Stimulated activated CD8-positive, alpha-beta memory T cell treated with anti-CD3 and anti-CD28 coated beads, Interleukin-4, amount 100 ng/mL, for 4 hours (primary cell): ENCODE measurements around the gene ARSA.

Experiments
- DNase-seq, 2 donors: peaks; one replicate each; pipeline ENCODE4 v3.0.0-alpha.2; 2020; ENCODE audit warnings: low read depth in 2 of 2, low spot score in 1 of 2

The ARSA gene

DNA sequence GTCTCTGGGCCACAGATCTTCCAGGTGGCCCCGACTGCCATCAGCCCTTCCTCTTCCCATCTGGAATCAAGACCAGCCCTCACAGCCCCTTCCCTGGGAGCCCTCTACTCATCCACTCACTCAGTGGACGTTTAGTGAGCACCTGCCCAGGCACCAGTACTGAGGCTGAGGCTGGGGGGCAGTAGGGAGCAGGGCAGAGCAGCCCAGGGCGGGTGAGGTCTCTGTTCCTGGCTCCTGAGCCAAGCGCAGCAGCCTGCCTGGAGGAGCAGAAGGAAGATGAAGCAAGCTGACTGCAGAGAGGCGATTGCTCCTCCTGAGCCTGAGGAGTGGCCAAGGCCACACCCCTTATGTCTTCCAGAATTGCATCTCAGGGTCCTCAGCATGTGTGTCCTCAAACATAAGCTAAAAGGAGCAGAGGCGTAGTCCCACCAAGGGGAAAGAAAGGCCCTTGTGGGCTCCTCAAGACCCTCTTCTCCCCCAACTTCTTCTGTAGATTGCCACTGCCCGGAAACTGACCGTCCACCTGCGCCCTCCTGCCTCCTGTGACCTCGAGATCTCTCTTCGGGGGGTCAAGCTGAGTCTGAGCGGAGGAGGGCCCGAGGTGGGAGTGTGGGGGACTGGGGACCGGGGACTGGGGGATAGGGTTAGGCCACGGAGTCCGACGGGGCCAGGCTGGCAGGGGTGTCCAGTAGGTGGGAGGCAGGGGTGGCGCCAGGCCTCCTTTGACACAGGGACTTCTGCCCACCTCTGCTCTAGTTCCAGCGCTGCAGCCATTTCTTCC, 21.6 kb downstream of the ARSA start:
- DNase-seq = no peak

DNA sequence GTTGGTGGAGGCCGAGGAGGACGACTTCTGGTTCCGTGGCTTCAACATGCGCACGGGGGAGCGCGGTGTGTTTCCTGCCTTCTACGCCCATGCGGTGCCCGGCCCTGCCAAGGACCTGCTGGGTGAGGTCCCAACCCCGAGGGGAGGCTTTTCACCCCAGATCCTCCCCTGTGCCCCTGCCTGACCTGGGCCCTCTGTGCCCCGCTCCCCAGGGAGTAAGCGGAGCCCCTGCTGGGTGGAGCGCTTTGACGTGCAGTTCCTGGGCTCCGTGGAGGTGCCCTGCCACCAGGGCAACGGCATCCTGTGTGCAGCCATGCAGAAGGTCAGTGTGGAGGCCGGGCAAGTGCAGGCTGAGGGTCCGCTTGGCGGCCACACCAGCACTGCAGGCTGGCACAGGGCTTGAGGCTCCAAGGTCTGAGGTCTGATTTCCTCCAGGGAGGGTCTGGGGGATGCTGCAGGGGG, 22.3 kb downstream of the ARSA start:
- DNase-seq = no peak

DNA sequence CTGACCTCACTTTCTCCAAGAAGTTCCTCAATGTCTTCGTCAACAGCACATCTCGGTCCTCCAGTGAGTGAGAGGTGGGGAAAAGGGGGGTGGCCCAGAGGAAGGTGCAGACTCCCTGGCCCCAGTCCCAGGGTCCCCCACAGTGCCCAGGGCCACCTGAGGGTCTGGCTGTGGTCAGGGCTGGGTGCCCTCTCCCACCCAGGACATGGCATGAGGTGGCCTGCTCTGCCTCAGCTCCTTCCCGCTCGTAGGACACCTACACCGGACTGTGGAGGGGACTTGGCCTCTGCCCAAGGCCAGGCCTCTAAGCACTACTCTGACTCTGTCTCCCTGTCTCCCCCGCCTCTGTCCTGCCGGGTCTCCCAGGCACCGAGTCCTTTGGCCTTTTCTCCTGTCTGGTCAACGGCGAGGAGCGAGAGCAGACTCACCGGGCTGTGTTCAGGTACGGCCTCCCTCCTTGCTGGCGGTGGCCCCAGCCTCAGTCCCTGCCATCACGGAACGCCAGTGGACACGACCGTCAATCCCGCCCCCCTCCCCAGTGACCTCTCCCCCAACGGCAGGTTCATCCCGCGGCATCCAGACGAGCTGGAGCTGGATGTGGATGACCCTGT, 22.8 kb downstream of the ARSA start:
- no peak for DNase-seq

DNA sequence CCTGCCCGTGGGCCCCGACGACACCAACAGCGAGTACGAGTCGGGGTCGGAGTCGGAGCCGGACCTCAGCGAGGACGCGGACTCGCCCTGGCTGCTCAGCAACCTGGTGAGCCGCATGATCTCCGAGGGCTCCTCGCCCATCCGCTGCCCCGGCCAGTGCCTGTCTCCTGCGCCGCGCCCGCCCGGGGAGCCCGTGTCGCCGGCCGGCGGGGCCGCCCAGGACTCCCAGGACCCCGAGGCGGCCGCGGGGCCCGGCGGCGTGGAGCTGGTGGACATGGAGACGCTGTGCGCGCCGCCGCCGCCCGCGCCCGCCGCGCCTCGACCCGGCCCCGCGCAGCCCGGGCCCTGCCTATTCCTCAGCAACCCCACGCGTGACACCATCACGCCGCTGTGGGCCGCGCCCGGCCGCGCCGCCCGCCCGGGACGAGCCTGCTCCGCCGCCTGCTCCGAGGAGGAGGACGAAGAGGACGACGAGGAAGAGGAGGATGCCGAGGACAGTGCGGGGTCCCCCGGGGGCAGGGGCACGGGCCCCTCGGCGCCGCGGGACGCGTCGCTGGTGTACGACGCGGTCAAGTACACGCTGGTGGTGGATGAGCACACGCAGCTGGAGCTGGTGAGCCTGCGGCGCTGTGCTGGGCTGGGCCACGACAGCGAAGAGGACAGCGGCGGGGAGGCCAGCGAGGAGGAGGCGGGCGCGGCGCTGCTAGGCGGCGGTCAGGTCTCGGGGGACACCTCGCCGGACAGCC, 23.5 kb downstream of the ARSA start:
- no peak for DNase-seq

DNA sequence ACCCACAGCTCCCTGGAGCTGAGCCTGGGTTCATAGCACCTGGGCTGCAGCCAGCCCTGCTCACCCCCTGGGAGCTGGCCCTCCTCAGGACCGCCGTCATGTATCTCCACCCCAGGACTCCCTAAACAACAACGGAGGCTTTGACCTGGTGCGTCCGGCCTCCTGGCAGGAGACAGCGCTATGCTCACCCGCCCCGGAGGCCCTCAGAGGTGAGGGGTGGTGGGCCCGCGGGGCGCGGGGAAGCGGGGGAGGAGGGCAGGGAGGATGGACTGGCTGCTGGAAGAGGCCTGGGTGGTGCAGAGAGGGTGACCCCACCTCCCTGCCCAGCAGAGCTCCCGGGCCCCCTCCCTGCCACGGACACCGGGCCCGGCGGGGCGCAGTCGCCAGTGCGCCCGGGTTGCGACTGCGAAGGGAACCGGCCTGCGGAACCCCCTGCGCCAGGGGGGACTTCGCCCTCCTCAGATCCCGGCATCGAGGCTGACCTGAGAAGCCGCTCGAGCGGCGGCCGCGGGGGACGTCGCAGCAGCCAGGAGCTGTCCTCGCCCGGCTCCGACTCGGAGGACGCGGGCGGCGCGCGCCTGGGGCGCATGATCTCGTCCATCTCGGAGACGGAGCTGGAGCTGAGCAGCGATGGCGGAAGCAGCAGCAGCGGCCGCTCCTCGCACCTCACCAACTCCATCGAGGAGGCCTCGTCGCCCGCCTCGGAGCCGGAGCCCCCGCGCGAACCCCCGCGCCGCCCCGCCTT, 24.3 kb downstream of the ARSA start:
- DNase-seq = no peak

DNA sequence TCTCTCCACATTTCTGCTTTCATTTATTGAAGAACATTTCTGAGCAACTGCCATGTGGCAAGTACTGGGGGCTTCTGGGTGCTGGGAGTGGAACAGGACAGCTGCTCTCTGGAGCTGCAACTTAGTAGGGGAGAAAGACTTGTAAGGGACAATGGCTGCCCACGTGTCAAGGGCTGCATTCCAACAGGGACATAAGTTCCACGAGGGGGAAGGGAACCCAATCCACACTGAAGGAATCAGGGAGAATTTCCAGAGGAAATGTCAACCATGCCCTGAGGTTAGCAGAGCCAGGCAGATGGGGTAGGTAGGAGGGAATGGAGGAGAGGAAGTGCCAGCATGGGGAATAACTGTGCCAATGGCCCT, 25.6 kb downstream of the ARSA start:
- DNase-seq = no peak

DNA sequence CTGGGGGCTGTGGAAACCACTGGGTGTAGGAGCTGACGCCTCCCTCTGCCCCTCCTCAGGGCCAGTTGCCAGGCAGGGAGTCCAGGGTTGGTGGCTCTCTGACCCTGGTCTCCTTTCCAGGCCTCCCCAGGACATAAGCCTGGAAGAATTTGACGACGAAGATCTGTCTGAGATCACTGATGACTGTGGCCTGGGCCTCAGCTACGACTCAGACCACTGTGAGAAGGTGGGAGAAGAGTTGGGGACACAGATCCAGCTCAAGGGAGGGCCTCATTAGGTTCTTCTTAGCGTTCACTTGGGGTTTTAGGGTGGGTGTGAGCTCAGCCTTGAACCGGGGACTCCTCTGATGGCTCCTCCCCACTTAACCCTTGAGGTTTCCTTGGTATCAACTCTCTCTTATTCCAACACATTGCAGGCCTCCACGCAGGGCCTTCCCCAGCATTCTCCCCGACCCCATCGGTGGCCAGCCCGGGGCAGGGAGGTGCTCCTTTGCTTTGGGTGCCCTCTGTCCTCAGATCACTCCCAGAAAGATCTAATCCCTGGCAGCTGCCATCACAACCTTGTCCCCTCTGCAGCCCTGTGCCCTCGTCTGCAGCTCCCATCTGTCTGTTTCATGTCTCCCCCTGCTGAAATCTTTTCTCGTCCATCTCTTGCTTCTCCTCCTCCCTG, 26.1 kb downstream of the ARSA start:
- no peak for DNase-seq

DNA sequence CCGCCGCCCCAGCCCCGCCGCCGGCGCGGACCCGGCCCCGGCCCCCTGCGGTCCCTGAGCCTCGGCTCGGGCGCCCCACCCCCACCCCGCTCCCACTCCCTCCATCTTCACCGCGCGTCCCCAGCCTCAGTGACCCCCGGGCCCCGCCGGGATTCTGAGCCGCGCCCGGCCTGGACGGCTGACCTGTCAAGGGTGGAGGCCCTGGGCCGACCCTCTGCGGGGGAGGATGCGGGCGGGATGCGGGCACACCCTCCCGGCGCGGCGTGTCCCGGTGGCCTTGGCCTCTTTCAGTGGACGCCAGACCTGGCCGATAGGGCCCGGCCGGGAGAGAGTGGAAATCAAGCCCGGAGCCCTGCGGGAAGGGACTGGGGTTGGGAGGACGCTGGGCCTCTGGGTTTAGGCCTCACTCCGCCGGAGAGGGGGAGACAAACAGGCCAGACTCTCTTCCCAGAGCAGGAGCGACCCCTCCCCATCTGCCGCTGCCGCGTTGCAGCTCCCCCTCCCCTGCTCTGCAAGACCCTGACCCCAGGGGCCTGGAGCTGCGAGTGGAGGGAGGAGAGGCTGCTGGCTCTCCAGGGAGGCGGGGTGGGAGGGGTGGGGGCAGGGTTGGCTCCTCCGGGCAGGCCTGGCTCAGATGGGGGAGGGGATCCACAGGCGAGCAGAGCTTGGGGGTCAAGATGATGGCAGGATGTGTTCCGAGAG, 26.8 kb downstream of the ARSA start:
- DNase-seq = no peak

DNA sequence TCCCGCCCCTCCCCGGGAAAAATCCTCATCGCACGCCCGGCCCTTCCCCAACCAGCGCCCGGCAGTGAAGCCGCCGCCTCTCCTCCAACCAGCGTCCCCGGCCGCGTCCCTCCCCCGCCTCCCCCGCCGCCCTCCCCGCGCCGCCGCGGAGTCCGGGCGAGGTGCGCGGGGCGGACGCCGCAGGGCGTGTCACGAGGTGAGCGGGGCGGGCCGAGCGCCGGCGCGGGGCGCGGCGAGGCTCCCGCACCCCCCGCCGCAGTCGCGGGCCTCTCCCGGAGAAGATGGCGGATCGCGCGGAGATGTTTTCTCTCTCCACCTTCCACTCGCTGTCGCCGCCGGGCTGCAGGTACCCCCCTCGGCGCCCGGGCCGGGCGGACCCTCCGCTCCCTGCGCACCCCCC, 27.4 kb downstream of the ARSA start, which contains the start of gene MAPK8IP2:
MAPK8IP2 (plus strand) TSS at position 256 of the 400 bp plus-strand sequence; CDS start at position 282, 26 bp downstream.
- no peak for DNase-seq

DNA sequence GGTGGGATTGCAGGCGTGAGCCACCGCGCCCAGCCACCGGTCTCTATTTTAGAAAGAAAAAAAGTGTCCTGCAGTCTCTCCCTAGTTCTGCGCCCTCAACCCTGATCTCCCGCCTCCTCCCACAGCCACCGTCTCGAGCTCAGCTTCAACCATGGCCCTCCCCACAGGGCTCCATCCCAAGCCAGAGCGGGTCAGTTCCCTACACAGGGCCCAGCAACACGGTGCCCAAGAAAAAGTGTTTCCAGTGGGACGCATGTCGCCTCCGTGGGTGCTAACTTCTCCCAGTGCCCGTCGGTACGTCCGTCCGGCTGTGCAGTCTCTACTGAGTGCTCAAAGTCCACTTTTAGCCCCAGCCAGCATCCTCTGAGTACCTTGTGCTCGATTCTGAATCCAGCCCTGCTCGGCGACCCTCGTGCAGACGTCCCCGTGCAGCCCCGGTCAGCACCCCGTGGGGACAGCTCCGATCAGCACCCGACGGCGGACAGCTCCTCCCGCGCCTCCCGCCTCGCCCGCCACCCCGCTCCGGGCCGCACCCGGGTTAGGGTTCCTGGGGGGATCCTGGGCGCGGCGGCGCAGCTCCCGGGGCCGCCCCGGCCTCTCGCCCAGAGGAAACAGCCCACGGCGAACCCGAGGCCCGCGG, 28.0 kb downstream of the ARSA start:
- no peak for DNase-seq

DNA sequence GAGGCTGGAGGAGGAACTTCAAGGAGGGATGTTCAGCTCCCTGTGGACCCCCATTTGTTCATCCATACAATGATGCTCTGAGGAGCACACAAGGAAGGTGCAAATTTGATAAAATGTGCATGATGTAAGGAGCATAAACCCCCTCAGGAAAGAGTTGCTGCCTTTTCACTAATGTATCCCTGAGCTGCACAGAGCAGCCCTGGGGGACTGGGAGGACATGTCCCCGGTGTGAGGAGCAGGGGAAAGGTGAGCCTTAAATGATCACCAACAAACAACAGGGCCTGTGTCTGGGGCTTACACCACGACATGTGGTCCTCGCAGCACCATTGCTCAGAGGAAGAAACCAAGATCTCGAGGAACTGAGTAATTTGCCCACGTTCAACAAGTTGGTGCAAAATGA, 30.9 kb downstream of the ARSA start:
- DNase-seq = no peak

DNA sequence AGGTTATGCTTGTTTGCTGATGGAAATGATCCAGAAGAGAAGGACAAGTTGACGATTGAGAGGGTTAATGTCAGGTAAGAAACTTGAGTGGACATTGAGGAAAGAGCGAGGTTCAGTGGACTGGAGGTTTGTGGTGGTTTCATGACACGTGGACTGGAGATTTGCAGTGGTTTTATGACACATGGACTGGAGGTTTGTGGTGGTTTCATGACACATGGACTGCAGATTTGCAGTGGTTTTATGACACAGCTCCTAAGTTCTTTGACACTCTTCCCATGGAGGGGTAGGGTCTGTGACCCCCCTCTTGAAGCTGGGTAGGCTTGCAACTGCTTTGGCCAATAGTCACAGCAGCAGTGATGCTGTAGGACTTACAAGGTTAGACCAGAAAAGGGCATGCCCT, 32.8 kb downstream of the ARSA start:
- no peak for DNase-seq

DNA sequence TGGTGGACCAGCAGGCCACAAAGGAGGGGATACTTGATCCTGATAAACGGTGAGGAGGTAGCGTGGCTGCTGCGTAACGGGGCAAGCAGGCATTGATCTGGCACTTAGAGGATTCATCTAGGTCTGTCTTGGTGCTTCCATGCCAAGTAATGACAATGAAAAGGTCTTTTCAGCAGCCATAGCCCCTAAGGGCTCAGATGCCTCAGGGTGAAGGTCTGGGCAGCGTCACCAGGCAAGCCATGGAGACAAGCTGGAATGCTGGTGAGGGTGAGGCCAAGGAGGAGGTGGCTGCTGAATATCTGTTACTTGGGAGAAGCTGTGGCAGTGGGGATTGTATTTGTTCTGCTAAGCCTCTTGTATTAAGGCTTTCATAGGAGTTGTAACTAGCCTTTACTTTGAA, 40.5 kb downstream of the ARSA start:
- no peak for DNase-seq

DNA sequence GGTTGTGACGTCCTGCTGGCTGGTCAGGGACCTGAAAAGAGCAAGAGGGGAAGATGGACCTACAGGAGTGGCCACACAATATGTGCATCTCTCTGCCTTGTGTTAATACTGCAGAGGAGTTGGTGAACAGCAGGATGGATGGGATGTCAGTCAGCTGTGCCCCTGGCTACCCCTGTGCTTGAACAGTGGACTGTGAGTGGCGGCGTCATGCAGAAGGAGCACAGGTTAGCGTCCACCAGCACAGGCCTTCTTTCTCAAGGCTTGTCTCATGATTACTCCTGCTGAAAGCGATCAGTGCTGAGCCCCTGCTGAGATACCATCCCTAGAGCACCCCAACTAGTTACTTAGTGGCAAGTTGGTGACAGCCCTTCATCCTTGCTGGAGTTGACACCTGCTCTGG, 41.5 kb downstream of the ARSA start:
- DNase-seq = no peak

DNA sequence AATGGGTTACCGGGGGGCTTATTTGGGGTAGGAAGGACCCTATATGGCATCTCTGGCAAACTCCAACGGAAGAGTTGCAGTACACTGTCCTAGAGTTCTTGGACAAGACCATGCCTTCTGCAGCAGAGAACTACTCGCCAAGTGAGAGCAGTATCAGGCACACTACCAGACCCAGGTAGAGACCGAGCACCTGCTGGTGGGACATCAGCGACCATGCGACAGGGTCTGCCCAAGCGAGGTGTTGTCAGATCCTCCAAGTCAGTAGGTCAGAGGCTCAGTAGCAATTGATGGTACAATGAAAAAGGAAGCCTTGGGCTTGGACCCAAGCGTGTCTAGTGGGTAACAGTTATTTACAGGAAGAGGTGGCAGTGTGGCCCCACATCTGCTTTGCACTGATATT, 42.2 kb downstream of the ARSA start:
- DNase-seq = no peak

DNA sequence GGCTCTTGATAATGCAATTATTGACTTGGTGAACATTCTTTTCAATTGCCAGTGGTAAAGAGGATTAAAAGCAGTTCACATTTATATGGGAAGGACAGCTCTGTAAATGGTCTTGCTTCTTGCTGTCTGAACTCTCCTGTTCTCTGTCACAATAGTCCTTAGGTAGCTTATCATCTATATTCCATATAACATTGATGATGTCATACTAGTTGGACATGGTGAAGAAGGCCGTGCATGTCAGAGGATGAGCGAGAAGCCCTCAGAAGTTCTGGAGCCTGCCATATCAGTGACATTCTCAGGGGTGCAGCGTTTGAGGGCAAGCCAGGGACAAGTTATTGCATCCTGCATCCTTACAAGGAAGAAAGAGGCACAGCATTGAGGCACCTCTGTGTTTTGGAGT, 42.7 kb downstream of the ARSA start:
- DNase-seq = no peak

DNA sequence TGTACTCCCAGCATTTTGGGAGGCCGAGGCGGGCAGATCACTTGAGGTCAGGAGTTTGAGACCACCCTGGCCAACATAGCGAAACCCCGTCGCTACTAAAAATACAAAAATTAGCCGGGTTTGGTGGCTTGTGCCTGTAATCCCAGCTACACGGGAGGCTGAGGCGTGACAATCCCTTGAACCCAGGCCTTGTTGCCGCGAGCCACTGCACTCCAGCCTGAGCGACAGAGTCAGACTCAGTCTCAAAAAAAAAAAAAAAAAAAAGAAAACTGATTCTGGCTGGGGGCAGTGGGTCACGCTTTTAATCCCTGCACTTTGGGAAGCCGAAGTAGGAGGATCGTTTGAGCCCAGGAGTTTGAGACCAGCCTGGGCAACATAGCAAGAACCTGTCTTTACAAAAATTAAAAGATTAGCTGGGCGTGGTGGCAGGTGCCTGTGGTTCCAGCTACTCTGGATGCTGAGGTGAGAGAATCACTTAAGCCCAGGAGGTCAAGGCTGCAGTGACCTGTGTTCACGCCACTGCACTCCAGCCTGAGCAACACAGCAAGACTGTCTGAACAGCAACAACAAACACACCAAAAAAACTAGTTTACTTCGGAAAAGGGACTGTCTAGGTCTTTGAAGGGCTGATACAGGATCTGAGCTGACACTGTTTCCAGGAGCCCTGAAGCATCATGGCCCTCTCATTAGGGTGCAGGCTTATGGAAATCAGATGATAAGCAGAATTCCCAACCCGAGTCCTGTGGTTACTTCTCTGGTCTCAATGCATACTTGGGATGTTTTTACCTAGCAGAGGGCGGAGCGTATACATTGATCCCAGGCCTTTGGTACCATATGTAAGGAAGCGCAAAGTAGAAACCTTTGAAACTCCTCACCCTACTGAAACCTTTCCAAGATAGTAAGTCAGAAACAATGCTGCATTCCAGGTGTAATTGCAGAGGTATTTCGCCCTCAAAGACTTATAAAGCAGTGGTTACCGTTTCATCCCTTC, 43.6 kb downstream of the ARSA start:
- DNase-seq = no peak

DNA sequence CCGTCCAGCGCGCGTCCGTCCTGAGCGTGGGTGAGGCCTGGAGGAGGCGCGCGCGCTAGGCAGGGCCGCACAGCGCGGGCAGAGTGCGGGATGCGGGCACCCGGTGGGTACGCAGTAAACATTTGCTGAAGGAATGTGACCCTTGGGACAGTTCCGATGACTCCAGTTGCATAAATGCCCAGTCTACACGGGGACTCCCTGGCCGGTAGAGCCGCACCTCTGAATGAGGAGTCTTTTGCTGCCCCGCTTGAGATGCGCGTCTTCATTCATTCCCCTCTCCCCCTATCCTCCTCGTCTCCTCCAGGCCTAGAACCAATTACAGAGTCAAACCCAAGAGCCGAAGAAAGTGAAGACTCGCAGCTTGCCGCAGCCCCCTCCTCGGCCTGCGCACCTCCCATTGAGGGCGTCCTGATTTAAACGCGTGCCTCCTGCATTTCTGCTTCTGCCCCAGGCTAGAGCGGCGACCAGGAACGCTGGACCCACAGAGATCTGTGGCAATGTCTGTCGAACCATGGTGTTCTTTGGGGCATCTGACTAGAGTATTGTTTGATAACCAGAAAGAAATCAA, 44.6 kb downstream of the ARSA start:
- DNase-seq = no peak
